ENCODE results near the gene MED4. TPM values are rescaled to one million over a fixed set of nuclear protein-coding genes. Genes with fewer than 3 reads are reported as not detected.
"Not testable (repeated sequence)": the region's sequence is repeated elsewhere in the genome, so short reads cannot be mapped to it uniquely, and the experiment has no call there.

Gene MED4
- total and polyA plus RNA-seq, 9 of the 15 experiments (the other 6 are each of a cell fraction or from before 2014, with no cell fraction given) = 24.5 to 87.3 (median 58.3) TPM

- TF ChIP-seq, protein P1, sequence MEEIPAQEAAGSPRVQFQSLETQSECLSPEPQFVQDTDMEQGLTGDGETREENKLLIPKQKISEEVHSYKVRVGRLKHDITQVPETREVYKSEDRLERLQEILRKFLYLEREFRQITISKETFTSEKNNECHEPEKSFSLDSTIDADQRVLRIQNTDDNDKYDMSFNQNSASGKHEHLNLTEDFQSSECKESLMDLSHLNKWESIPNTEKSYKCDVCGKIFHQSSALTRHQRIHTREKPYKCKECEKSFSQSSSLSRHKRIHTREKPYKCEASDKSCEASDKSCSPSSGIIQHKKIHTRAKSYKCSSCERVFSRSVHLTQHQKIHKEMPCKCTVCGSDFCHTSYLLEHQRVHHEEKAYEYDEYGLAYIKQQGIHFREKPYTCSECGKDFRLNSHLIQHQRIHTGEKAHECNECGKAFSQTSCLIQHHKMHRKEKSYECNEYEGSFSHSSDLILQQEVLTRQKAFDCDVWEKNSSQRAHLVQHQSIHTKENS (CRISPR knock-in tag; IDR thresholded peaks at IDR 0.05) = no peak
- TF ChIP-seq RBM34 (IDR thresholded peaks at IDR 0.05; ENCODE audit: borderline replicate concordance, insufficient read depth, low read length) = no peak
These were observed 28.5 kb downstream of the MED4 start (continued) for GRCh38 chr13:48066310-48066989.

- ATAC-seq; H3K4me3 ChIP-seq; POLR2A ChIA-PET; DNase-seq (ENCODE audit: extremely low read depth in 1 of 4, low spot score in 3 of 4); H3K27ac ChIP-seq (ENCODE audit: extremely low read depth, low read depth, low read length); H4K20me1 ChIP-seq (replicated peaks; ENCODE audit: control insufficient read depth, insufficient read depth, low read length); H3K79me2 ChIP-seq (ENCODE audit: control insufficient read depth, insufficient read depth, low read length); FAIRE-seq; H3K27me3 ChIP-seq (ENCODE audit: control insufficient read depth in 2 of 2, insufficient read depth in 2 of 2, low read length in 2 of 2); in situ Hi-C loops (cut with MboI); H3K36me3 ChIP-seq (ENCODE audit: control insufficient read depth, insufficient read depth, low read length); H3K9ac ChIP-seq (ENCODE audit: insufficient read depth in 1 of 2, low read depth in 2 of 2, low read length in 2 of 2); H3K4me2 ChIP-seq (ENCODE audit: insufficient read depth, low read length); H3K9me3 ChIP-seq (replicated peaks; ENCODE audit: control insufficient read depth, insufficient read depth, low read depth, low read length); intact Hi-C loops (cut with micrococcal nuclease); H2AFZ ChIP-seq (ENCODE audit: low read depth, low read length); CTCF ChIA-PET (ENCODE audit: low intra/inter-chr PET ratio); H3K4me1 ChIP-seq (replicated peaks in 1 of 2; ENCODE audit: control insufficient read depth in 2 of 2, insufficient read depth in 2 of 2, low read length in 2 of 2); BruUV-seq (replicated peaks); H3K9me1 ChIP-seq (ENCODE audit: control insufficient read depth, insufficient read depth, low read length): not testable (repeated sequence)
- 43% methylated on average over 2 of the region's 5 CpGs for WGBS (ENCODE audit: insufficient coverage, low coverage, missing lambda C conversion rate)
These were observed 35.0 kb downstream of the MED4 start for GRCh38 chr13:48059951-48060350.

- H3K4me2 ChIP-seq (ENCODE audit: insufficient read depth, low read length); BruUV-seq (replicated peaks); H3K4me1 ChIP-seq (replicated peaks in 1 of 2; ENCODE audit: control insufficient read depth in 2 of 2, insufficient read depth in 2 of 2, low read length in 2 of 2); H4K20me1 ChIP-seq (replicated peaks; ENCODE audit: control insufficient read depth, insufficient read depth, low read length); H3K36me3 ChIP-seq (ENCODE audit: control insufficient read depth, insufficient read depth, low read length); DNase-seq (ENCODE audit: extremely low read depth in 1 of 4, low spot score in 3 of 4); intact Hi-C loops (cut with micrococcal nuclease); H3K27me3 ChIP-seq (ENCODE audit: control insufficient read depth in 2 of 2, insufficient read depth in 2 of 2, low read length in 2 of 2); H3K79me2 ChIP-seq (ENCODE audit: control insufficient read depth, insufficient read depth, low read length); H3K27ac ChIP-seq (ENCODE audit: extremely low read depth, low read depth, low read length); H3K4me3 ChIP-seq; H3K9me3 ChIP-seq (replicated peaks; ENCODE audit: control insufficient read depth, insufficient read depth, low read depth, low read length); FAIRE-seq; in situ Hi-C loops (cut with MboI); CTCF ChIA-PET (ENCODE audit: low intra/inter-chr PET ratio); H3K9me1 ChIP-seq (ENCODE audit: control insufficient read depth, insufficient read depth, low read length); ATAC-seq; H2AFZ ChIP-seq (ENCODE audit: low read depth, low read length); H3K9ac ChIP-seq (ENCODE audit: insufficient read depth in 1 of 2, low read depth in 2 of 2, low read length in 2 of 2); POLR2A ChIA-PET: not testable (repeated sequence)
- 93% methylated on average over 2 of the region's 6 CpGs for WGBS (ENCODE audit: insufficient coverage, low coverage, missing lambda C conversion rate)
These were observed 36.4 kb downstream of the MED4 start for GRCh38 chr13:48058536-48058935.
